Neural progenitor cell (in vitro differentiated cells): ENCODE data around the gene MON1A.

ENCODE experiments used
- EZH2 ChIP-seq: fragments of 200-600 bp; sonication (generic); IDR thresholded peaks from 2 replicates; pipeline ENCODE4 v1.6.1; 2017; ENCODE audit warnings: antibody characterized with exemption, mild to moderate bottlenecking, moderate library complexity
- TF ChIP-seq, protein P1 (sequence below): fragments of 200-600 bp; sonication (generic); IDR thresholded peaks from 2 replicates; pipeline ENCODE4 v1.5.1; 2017; ENCODE audit warnings: antibody characterized with exemption, mild to moderate bottlenecking

- TF ChIP-seq, protein P1, sequence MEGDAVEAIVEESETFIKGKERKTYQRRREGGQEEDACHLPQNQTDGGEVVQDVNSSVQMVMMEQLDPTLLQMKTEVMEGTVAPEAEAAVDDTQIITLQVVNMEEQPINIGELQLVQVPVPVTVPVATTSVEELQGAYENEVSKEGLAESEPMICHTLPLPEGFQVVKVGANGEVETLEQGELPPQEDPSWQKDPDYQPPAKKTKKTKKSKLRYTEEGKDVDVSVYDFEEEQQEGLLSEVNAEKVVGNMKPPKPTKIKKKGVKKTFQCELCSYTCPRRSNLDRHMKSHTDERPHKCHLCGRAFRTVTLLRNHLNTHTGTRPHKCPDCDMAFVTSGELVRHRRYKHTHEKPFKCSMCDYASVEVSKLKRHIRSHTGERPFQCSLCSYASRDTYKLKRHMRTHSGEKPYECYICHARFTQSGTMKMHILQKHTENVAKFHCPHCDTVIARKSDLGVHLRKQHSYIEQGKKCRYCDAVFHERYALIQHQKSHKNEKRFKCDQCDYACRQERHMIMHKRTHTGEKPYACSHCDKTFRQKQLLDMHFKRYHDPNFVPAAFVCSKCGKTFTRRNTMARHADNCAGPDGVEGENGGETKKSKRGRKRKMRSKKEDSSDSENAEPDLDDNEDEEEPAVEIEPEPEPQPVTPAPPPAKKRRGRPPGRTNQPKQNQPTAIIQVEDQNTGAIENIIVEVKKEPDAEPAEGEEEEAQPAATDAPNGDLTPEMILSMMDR = no peak
- no peak for TF ChIP-seq EZH2
Observed at GRCh38 chr3:49882166-49882565, 47.4 kb downstream of the MON1A start.
